Progenitor cell of endocrine pancreas (in vitro differentiated cells): Measurements from ENCODE around the gene CHN1. TPM values are rescaled to one million over a fixed set of nuclear protein-coding genes. Genes with fewer than 3 reads are reported as not detected.

ENCODE experiments used
- DNase-seq: peaks from one replicate; pipeline ENCODE4 v3.0.0; 2021; ENCODE audit warnings: low spot score; ENCODE audit not compliant: unreplicated experiment
- H3K27ac Mint-ChIP-seq: 2 replicates; pipeline ENCODE4 v1.8.0; 2021; ENCODE audit warnings: mild to moderate bottlenecking, moderate library complexity, mixed read lengths
- H3K27me3 Mint-ChIP-seq: 2 replicates; pipeline ENCODE4 v1.8.0; 2021; ENCODE audit warnings: mixed read lengths
- H3K36me3 Mint-ChIP-seq: 2 replicates; pipeline ENCODE4 v1.8.0; 2022; ENCODE audit warnings: mixed read lengths; ENCODE audit not compliant: insufficient read depth
- H3K4me1 Mint-ChIP-seq: 2 replicates; pipeline ENCODE4 v1.8.0; 2021; ENCODE audit warnings: low read depth, mixed read lengths
- H3K4me3 Mint-ChIP-seq: 2 replicates; pipeline ENCODE4 v1.8.0; 2021; ENCODE audit warnings: low read depth, mild to moderate bottlenecking, moderate library complexity, mixed read lengths
- H3K9me3 Mint-ChIP-seq: 2 replicates; pipeline ENCODE4 v1.8.0; 2021; ENCODE audit warnings: low read depth, mixed read lengths
- total RNA-seq: library from RNA; stranded (reverse); gene quantifications from 2 replicates; pipeline ENCODE4 v1.2.1, GENCODE V29; 2021
- TF ChIP-seq, protein P1 (sequence below): fragments of 200-600 bp; sonication (generic); IDR thresholded peaks from one replicate; pipeline ENCODE4 v1.5.0; 2021; ENCODE audit warnings: antibody characterized with exemption, mild to moderate bottlenecking; ENCODE audit not compliant: unreplicated experiment

Gene CHN1
- total RNA-seq, 1 donor from 2014 or later: 50.3 TPM

DNA sequence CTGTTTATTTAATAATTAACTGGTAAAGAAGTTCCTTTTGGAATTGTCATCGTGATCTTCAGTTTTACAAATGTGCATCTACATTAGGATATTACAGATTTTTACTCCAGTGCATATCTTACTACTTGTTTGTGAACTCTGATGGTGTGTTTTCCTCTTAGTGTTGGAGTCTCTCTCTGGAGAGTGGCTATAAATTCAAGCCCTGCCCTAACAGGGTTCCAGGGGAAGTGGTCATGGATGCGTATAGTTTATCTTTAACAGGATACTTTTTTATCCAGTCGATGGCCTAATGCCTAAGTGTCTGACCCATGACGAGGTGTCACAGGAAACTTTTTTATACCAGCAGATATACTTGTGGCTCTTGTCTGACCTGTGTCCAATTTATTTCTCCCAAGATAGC, 75.4 kb downstream of the CHN1 start:
- no peak for DNase-seq
- no peaks in the 10 kb centered on the region for H3K9me3 Mint-ChIP-seq
- peak overlapping the region; percentile 21 for H3K27ac Mint-ChIP-seq
- H3K4me3 Mint-ChIP-seq: no peak overlapping the region
- H3K36me3 Mint-ChIP-seq: peaks cover 11% of the 10 kb centered on the region
- H3K4me1 Mint-ChIP-seq: no peaks in the 10 kb centered on the region
- TF ChIP-seq, protein P1, sequence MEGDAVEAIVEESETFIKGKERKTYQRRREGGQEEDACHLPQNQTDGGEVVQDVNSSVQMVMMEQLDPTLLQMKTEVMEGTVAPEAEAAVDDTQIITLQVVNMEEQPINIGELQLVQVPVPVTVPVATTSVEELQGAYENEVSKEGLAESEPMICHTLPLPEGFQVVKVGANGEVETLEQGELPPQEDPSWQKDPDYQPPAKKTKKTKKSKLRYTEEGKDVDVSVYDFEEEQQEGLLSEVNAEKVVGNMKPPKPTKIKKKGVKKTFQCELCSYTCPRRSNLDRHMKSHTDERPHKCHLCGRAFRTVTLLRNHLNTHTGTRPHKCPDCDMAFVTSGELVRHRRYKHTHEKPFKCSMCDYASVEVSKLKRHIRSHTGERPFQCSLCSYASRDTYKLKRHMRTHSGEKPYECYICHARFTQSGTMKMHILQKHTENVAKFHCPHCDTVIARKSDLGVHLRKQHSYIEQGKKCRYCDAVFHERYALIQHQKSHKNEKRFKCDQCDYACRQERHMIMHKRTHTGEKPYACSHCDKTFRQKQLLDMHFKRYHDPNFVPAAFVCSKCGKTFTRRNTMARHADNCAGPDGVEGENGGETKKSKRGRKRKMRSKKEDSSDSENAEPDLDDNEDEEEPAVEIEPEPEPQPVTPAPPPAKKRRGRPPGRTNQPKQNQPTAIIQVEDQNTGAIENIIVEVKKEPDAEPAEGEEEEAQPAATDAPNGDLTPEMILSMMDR: no peak
- H3K27me3 Mint-ChIP-seq: no peaks in the 10 kb centered on the region

DNA sequence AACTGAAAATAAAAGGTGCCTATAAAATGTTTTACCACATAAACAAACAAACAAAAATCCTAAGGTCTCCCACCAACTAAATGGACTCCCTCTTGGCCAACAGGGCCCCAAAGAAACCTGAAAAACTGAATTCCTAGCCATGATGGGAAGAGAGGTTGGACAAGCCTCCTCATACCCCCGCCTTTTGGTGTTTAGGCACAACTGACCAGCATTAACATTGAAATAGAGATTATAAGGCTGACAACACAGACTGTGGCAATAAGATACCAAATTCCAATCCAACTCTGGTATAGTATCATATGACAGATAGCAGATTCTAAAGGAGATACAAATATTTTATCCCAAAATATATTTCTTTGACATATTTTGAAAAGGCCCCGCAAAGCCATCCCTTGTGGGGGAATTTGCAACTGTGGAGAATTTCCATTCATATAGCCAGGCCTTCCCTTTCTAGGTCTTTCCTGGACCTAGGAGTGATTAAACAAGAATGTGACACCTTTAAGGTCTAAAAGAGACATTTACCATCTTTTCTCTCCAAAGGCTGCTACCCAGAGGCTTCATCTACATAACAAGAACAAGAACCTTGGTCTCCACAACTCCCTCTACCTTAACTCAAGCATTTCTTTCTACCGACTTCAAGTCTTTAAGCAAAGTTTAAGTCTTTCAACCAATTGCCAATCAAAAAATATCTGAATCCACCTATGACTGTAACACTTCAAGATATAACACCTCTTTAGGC, 80.0 kb downstream of the CHN1 start:
- peaks cover 9% of the 10 kb centered on the region for H3K9me3 Mint-ChIP-seq
- no peaks in the 10 kb centered on the region for H3K27me3 Mint-ChIP-seq
- no peak overlapping the region for H3K27ac Mint-ChIP-seq
- peaks cover 23% of the 10 kb centered on the region for H3K36me3 Mint-ChIP-seq
- H3K4me1 Mint-ChIP-seq: no peaks in the 10 kb centered on the region
- TF ChIP-seq, protein P1: no peak
- no peak for DNase-seq
- H3K4me3 Mint-ChIP-seq: no peak overlapping the region

DNA sequence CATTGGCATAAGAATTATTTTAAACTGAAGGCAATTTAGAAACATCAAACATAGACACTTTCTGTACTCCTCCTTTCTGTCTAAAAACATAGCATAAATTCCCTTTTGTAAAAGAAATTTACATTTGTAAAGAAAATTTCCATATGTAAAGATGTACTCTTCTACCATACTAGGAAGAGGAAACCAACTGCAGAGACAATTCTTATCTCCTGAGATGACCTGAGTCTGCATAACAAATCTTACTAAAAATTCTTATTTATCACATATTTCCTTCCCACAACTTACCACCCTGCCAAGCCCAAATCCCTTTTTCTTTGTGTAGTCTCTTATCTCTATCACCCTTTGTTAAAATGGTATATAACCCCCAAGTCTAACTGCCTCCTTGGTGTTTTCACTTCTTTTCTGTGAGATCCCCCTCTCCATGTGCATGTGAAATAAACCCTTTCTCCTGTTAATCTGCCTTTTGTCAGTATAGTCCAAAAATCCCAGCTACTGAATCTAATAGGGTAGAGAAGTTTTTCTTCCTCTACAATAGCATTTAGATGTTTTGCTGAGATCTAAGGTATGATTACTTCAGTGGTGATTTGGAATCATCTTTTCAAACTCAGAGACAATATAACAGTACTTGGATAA, 81.0 kb downstream of the CHN1 start:
- H3K36me3 Mint-ChIP-seq: peaks cover 23% of the 10 kb centered on the region
- H3K27me3 Mint-ChIP-seq: no peaks in the 10 kb centered on the region
- peaks cover 9% of the 10 kb centered on the region for H3K9me3 Mint-ChIP-seq
- no peak overlapping the region for H3K27ac Mint-ChIP-seq
- TF ChIP-seq, protein P1: no peak
- H3K4me3 Mint-ChIP-seq: no peak overlapping the region
- H3K4me1 Mint-ChIP-seq: peaks cover 1% of the 10 kb centered on the region
- no peak for DNase-seq

DNA sequence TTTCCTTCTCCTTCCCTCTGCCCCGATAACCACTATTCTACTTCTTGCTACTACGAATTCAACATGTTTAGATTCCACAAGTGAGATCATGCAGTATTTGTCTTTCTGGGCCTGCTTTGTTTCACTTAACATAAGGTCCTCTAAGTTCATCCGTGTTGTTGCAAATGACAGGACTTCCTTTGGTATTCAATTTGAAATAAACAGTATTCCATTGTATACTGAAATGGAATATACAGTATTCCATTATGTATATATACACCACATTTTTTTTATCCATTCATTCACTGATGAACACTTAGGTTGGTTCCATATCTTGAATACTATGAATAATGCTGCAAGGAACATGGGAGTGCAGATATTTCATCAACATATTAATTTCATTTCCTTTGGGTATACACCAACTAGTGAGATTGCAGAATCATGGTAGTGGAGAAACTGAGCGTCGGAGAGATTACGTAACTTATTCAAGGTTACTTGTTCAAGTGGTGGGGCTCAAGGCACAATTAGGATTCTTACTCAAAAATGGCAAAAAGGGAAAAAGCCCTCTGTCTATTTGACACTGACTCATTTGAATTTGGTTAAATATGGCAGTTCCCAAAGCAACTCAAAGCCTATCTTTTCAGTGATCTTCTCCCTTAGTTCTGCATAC, 85.1 kb downstream of the CHN1 start:
- peaks cover 9% of the 10 kb centered on the region for H3K9me3 Mint-ChIP-seq
- TF ChIP-seq, protein P1: no peak
- no peak for DNase-seq
- H3K36me3 Mint-ChIP-seq: peaks cover 16% of the 10 kb centered on the region
- peaks cover 1% of the 10 kb centered on the region for H3K4me1 Mint-ChIP-seq
- no peak overlapping the region for H3K27ac Mint-ChIP-seq
- H3K27me3 Mint-ChIP-seq: no peaks in the 10 kb centered on the region
- H3K4me3 Mint-ChIP-seq: no peak overlapping the region

DNA sequence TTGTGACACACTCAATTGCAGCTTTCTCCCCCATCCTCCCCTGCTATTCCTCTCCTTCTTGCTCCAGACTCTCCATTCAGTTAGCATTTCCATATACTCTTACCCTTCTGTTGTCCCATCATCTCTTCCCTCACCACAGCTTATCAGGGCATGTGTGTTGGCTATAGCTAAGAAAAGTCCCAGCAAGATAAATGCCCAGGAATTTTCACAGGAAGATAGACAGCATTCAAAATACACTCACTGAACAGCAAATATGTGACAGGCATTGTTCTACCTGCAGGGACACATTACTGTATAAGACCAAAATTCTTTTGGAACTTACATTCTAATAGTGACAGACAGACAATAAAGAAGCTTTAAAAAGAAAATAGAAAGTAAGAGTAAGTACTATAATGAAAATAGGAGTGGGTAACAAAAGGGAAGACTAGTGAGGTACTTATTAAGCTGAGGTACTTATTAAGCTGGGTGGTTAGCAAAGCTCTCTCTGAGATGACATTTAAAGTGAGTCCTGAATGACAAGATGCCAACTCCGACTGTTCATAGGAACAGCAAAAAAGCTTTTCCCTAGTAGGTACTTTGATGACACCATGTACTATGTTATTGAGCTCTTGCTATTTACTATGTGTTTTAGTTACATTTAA, 86.2 kb downstream of the CHN1 start:
- DNase-seq: no peak
- H3K4me3 Mint-ChIP-seq: no peak overlapping the region
- H3K27me3 Mint-ChIP-seq: no peaks in the 10 kb centered on the region
- no peak overlapping the region for H3K27ac Mint-ChIP-seq
- peaks cover 14% of the 10 kb centered on the region for H3K36me3 Mint-ChIP-seq
- TF ChIP-seq, protein P1: no peak
- H3K9me3 Mint-ChIP-seq: peaks cover 4% of the 10 kb centered on the region
- peaks cover 1% of the 10 kb centered on the region for H3K4me1 Mint-ChIP-seq
